ENCODE measurements around the gene COPS3.

- TF ChIP-seq CTCF (IDR thresholded peaks at IDR 0.05) (no peak), POLR2A (IDR thresholded peaks at IDR 0.05) (no peak)
Measured at GRCh38 chr17:17223736-17224135, 57.3 kb downstream of the COPS3 start.

All from Peyer's patch (tissue), 4 donors.